Subcutaneous abdominal adipose tissue (tissue), 5 donors: ENCODE measurements around the gene TTLL1.
"Not testable (repeated sequence)": the region's sequence is repeated elsewhere in the genome, so short reads cannot be mapped to it uniquely, and the experiment has no call there.

Experiments used
- H3K27ac ChIP-seq: one replicate; pipeline ENCODE4 v1.7.0; 2013; ENCODE audit warnings: low read depth, mild to moderate bottlenecking, inconsistent platforms, low read length, moderate library complexity
- H3K27me3 ChIP-seq, 5 donors: one replicate each; pipeline ENCODE4 v1.7.0; 2013; ENCODE audit warnings: low read length in 5 of 5, inconsistent platforms in 1 of 5; ENCODE audit not compliant: control insufficient read depth in 5 of 5, insufficient read depth in 4 of 5
- H3K36me3 ChIP-seq, 5 donors: one replicate each; pipeline ENCODE4 v1.7.0; 2013; ENCODE audit warnings: low read length in 5 of 5; ENCODE audit not compliant: control insufficient read depth in 5 of 5, insufficient read depth in 5 of 5
- H3K4me1 ChIP-seq, 5 donors: one replicate each; pipeline ENCODE4 v1.7.0; 2013; ENCODE audit warnings: low read length in 5 of 5, mild to moderate bottlenecking in 3 of 5, moderate library complexity in 1 of 5; ENCODE audit not compliant: control insufficient read depth in 5 of 5, insufficient read depth in 5 of 5
- H3K4me3 ChIP-seq, 5 donors: one replicate each; pipeline ENCODE4 v1.7.0; 2013; ENCODE audit warnings: low read length in 5 of 5, low read depth in 1 of 5
- H3K9ac ChIP-seq, 5 donors: one replicate each; pipeline ENCODE4 v1.7.0; 2013; ENCODE audit warnings: low read length in 5 of 5, mild to moderate bottlenecking in 4 of 5, moderate library complexity in 3 of 5
- H3K9me3 ChIP-seq, 5 donors: one replicate each; pipeline ENCODE4 v1.7.0; 2013; ENCODE audit warnings: low read length in 5 of 5; ENCODE audit not compliant: control insufficient read depth in 5 of 5
- donor health status: healthy.
- donor health status: healthy.
- donor health status: healthy.
- donor health status: healthy.
- donor health status: healthy.

The TTLL1 gene

GRCh38 chr22:42995654-42996053 is 93.5 kb downstream of the TTLL1 start:
- H3K4me1 ChIP-seq: peaks cover 11 to 51% (median 35%) of the 10 kb centered on the region in 5 donors
- peak overlapping the region in 1 of 5 donors; percentile 44 for H3K9ac ChIP-seq
- H3K36me3 ChIP-seq, H3K9me3 ChIP-seq, H3K27me3 ChIP-seq, H3K27ac ChIP-seq: not testable (repeated sequence)
- peak overlapping the region in 1 of 5 donors; percentile 56 for H3K4me3 ChIP-seq

- Histone ChIP-seq H3K27me3 (no peaks in the 10 kb centered on the region), H3K4me1 (peaks cover 11 to 50% (median 39%) of the 10 kb centered on the region in 5 donors), H3K27ac (peak overlapping the region; percentile 60), H3K9me3 (peaks cover 0 to 4% (median 0%) of the 10 kb centered on the region in 5 donors), H3K9ac (peak overlapping the region in 4 of 5 donors; percentile 4 to 64 (median 26)), H3K36me3 (no peaks in the 10 kb centered on the region), H3K4me3 (peak overlapping the region in 4 of 5 donors; percentile 29 to 56 (median 33))
Measured at GRCh38 chr22:42994917-42995562, 94.2 kb downstream of the TTLL1 start.

- H3K4me1 ChIP-seq: peaks cover 11 to 46% (median 38%) of the 10 kb centered on the region in 5 donors
- no peaks in the 10 kb centered on the region for H3K27me3 ChIP-seq
- peak overlapping the region; percentile 60 for H3K27ac ChIP-seq
- H3K36me3 ChIP-seq: no peaks in the 10 kb centered on the region
- peaks cover 0 to 4% (median 0%) of the 10 kb centered on the region in 5 donors for H3K9me3 ChIP-seq
- H3K4me3 ChIP-seq: peak overlapping the region in 4 of 5 donors; percentile 8 to 56 (median 32)
- H3K9ac ChIP-seq: peak overlapping the region in 3 of 5 donors; percentile 4 to 64 (median 38)
Measured at GRCh38 chr22:42994276-42994916, 94.8 kb downstream of the TTLL1 start.

DNA sequence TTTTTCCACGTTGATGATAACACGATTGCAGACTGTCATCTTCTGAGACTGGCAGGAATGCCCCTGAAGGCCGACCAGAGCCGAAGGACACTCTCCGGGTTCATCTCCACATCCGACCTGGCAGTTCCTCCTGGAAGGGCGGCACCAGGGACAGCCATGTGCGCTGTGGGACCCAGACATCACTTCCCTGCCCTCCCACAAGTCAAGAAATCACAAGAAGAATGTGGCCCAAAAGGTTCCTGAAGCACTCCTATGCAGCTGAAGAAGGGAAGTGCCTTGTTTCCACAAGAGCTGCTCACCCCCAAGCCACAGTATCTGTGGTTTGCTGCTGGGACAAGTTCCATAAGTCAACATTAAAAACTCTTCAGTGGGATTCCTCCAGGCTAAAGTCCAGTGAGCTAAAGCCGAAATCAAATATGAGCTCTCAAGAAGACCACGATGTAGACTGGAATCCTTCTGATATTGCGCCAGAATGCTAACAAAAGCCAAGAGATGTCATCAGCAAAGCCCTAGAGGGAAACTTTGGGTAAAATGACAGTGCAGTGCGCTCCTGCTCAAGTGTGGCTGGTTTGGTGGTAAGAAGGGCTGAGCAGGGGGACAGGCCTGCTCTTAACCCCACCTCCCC is 95.4 kb downstream of the TTLL1 start:
- peak overlapping the region in 1 of 5 donors; percentile 8 for H3K4me3 ChIP-seq
- H3K9ac ChIP-seq: peak overlapping the region in 1 of 5 donors; percentile 6

DNA sequence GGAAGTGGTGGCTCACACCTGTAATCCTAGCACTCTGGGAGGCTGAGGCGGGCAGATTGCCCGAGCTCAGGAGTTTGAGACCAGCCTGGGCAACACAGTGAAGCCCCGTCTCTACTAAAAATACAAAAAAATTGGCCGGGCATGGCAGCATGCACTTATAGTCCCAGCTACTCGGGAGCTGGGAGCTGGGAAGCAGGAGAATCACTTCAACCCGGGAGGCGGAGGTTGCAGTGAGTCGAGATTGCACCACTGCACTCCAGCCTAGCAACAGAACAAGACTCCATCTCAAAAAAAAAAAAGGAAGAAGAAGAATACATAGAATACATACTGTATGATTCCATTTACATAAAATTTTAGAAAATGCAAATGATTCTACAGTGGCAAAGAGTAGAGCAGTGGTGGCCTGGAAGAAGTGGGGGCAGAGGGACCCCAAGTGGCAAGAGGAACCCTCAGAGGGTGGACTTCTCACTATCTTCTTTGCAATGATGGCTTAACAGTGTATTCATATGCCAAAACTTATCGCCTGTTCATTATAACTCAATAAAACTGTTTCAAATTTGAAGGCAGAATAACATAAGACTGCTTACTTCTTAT is 96.2 kb downstream of the TTLL1 start:
- no peak overlapping the region for H3K27ac ChIP-seq
- peak overlapping the region in 1 of 5 donors; percentile 6 for H3K9ac ChIP-seq
- H3K27me3 ChIP-seq: no peaks in the 10 kb centered on the region
- H3K4me1 ChIP-seq: peaks cover 11 to 46% (median 38%) of the 10 kb centered on the region in 5 donors
- H3K36me3 ChIP-seq: no peaks in the 10 kb centered on the region
- H3K4me3 ChIP-seq: no peak overlapping the region
- no peaks in the 10 kb centered on the region for H3K9me3 ChIP-seq

More for the DNA sequence above, 95.4 kb downstream of the TTLL1 start:
- Histone ChIP-seq H3K4me1 (peaks cover 11 to 46% (median 38%) of the 10 kb centered on the region in 5 donors), H3K27me3 (no peaks in the 10 kb centered on the region), H3K36me3 (no peaks in the 10 kb centered on the region), H3K9me3 (peaks cover 0 to under 1% (median 0%) of the 10 kb centered on the region in 5 donors), H3K27ac (peak overlapping the region; percentile 60)

- Histone ChIP-seq H3K27ac (no peak overlapping the region), H3K36me3 (no peaks in the 10 kb centered on the region), H3K9ac (no peak overlapping the region), H3K9me3 (no peaks in the 10 kb centered on the region), H3K4me1 (peaks cover 11 to 45% (median 37%) of the 10 kb centered on the region in 5 donors), H3K27me3 (no peaks in the 10 kb centered on the region), H3K4me3 (no peak overlapping the region)
Measured at GRCh38 chr22:42992092-42992491, 97.1 kb downstream of the TTLL1 start.

GRCh38 chr22:42991010-42991651 is 98.1 kb downstream of the TTLL1 start:
- H3K4me3 ChIP-seq: no peak overlapping the region
- H3K27ac ChIP-seq: no peak overlapping the region
- no peaks in the 10 kb centered on the region for H3K27me3 ChIP-seq
- H3K9ac ChIP-seq: no peak overlapping the region
- H3K9me3 ChIP-seq: no peaks in the 10 kb centered on the region
- no peaks in the 10 kb centered on the region for H3K36me3 ChIP-seq
- peaks cover 11 to 36% (median 29%) of the 10 kb centered on the region in 5 donors for H3K4me1 ChIP-seq

- Histone ChIP-seq H3K9ac (no peak overlapping the region), H3K4me1 (peaks cover 11 to 32% (median 25%) of the 10 kb centered on the region in 5 donors), H3K36me3 (no peaks in the 10 kb centered on the region), H3K4me3 (no peak overlapping the region), H3K27ac (no peak overlapping the region), H3K9me3 (no peaks in the 10 kb centered on the region), H3K27me3 (no peaks in the 10 kb centered on the region)
Measured at GRCh38 chr22:42990131-42990838, 98.9 kb downstream of the TTLL1 start.
